Measurements from ENCODE around the gene ABHD17B. TPM values are rescaled to one million over a fixed set of nuclear protein-coding genes. Genes with fewer than 3 reads are reported as not detected.

ABHD17B gene
- total RNA-seq, 1 experiment from 2014 or later: 12.0 TPM

- DNase-seq (ENCODE audit: low read depth): no peak
Measured at GRCh38 chr9:71878327-71879274, 32.4 kb downstream of the ABHD17B start.

DNA sequence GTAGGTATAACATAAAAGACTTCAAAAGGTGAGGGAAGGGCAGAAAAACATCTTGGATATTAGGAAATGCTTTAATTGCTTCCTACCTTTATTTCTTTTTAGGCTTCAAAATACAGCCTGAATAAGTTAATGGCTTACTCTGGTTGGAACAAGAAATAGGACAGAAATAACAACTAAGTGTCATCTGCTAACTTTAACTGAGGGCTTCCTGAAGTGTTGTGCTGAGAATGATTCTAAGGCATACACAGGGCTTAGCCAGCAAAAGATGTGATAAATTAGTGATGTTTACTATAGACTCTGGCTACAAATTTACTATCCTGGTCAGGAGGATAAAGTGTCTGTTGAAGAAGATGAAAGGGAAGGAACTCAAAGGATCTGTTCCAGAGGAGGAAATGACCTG lies 34.2 kb downstream of the ABHD17B start:
- no peak for DNase-seq (ENCODE audit: low read depth)

DNA sequence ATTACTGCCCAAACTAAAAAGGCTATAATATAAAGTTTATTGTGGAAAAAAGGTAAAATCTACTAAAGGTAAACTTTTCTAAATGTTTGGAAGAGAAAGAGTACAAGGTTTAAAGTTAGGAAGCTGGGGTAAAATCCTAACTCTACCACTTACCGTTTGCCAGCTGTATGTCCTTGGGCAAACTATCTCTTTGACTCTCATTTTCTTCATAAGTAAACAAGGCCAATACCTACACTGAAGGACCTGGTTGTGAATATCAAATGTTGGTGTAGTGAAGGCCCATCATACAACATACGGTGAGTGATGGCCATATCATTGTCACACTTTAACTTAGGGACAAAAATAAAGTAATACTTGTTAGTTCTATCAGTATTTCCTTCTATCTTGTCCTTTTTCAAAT lies 34.9 kb downstream of the ABHD17B start:
- no peak for DNase-seq (ENCODE audit: low read depth)

GRCh38 chr9:71875345-71875744 lies 35.6 kb downstream of the ABHD17B start:
- no peak for DNase-seq (ENCODE audit: low read depth)

DNA sequence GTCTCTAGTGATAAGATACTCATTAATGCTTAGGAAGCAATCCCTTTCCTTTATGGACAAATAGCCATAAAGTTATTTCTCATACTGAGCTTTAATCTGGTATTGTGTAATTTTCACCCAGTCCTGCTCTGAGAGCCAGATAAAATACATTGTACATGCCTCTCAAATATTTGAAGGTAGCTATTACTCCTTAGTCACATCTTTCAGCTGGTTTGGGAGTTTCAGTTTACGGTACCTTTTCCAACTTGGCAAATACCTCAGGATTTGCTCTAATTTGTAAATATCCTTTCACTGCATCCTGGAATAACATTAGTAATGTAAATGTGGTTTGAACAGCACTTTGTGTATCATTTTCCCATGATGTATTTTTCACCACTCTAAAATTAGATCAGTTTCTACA lies 47.4 kb downstream of the ABHD17B start:
- no peak for DNase-seq (ENCODE audit: low read depth)

DNA sequence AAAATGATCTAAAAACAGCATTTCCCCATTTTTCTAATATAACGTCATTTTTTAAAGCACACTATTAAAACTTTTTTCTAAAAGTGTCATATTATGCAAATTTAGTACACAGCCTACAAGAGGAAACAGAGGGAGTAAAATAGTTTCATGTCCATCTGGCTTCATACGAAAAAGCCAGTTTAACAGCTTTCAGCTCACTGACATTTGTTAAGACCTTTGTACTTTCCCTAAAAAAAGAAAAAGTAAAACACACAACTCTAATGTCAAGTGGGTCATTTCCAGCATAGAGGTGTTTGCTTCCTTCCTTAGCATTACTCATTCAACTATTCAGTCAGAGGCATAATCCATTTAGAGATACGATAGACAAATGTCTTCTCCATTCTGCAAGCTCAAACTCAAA lies 49.4 kb downstream of the ABHD17B start:
- DNase-seq (ENCODE audit: low read depth): no peak

- DNase-seq (ENCODE audit: low read depth): no peak
Measured at GRCh38 chr9:71859939-71860338, 51.1 kb downstream of the ABHD17B start.

DNA sequence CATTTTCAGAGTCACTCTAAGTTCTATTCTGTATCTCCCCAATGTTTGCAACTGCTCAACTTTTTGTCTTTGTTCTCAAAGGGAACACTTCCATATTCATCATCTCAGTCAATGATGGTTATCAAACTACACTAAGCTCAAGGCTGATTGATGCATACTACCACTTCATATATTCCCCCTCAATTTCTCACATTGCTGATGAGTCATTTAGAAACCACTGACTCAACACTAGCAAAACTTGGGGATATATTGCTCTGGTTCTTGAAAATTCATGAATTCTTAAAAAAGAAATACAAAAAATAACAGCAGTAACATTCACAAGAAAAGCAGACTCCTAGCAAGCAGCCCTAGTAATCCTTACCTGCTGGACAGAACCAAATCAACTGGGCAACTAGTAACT lies 52.2 kb downstream of the ABHD17B start:
- peak; percentile 18 for DNase-seq (ENCODE audit: low read depth)

DNA sequence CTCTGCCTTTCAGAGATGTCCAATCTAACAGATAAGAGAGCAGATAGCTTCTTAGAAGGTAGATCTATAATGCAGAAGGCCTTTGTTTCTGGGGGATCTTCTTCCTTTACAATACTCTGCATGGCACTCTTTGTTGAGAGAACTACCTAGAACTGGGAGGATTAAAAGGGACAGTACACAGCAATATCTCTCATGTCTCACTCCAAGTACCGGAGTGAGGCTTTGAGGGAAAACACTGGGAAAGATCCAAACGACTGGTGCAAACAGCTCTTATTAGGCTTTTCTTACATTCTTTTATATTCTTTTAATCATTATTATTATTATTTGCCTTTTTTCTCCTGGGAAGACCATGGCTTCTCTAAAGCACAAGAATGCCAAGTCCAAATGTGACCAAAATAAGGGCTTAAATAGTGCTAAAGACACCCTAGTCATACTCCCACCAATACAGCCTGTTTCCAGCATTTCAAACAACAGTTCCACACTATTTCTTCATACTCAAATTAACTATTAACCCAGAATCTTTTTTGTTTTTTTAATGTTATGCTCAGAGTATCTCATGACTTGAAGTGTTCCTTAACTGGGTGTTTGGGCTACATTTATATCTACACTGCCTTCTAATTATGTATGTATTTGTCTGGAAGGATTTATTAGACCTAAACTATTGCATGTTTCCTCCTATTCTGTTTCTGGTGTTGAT lies 52.7 kb downstream of the ABHD17B start:
- no peak for DNase-seq (ENCODE audit: low read depth)

- no peak for DNase-seq (ENCODE audit: low read depth)
Measured at GRCh38 chr9:71857159-71857558, 53.8 kb downstream of the ABHD17B start.

GRCh38 chr9:71854811-71855210 lies 56.2 kb downstream of the ABHD17B start:
- DNase-seq (ENCODE audit: low read depth): no peak

- DNase-seq (ENCODE audit: low read depth): no peak
Measured at GRCh38 chr9:71853084-71853483, 57.9 kb downstream of the ABHD17B start.

GRCh38 chr9:71850996-71851395 lies 60.0 kb downstream of the ABHD17B start:
- DNase-seq (ENCODE audit: low read depth): no peak

DNA sequence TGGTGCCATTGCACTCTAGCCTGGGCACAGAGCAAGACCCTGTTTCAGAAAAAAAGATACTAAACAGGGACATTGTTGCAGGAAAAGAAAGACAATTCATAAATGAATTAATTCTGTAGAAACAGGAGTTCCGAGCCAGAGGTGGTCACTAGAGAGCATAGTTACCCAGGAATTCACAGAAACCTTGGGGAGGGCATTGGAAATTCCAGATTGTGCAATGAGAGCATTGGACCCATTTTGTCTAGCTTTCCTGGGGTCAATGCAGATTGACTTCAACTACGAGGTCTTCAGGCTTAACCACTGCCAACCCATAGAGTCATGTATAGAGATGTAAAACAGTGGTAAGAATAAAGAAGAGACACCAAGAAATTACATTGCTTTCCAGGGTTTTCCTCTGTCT lies 63.1 kb downstream of the ABHD17B start:
- no peak for DNase-seq (ENCODE audit: low read depth)

GRCh38 chr9:71844808-71845207 lies 66.2 kb downstream of the ABHD17B start:
- no peak for DNase-seq (ENCODE audit: low read depth)

DNA sequence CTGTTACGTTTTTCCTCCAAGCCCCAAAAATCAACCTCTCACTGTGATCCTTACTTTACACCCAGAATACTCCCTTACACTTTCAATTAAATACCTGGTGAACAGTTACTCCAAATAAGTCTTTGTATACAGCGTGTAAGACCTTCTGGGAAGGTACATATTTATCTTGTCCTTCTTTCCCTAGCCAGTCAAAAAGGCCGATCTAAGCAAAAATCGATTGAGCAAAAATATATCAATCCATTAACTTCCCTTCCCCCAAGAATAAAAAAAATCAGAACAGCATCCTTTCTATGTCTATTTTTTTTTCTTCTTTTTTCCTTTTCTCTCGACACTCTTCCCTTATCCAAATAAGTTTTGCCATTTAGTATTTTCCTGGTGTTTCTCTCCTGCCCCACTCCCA lies 71.3 kb downstream of the ABHD17B start:
- no peak for DNase-seq (ENCODE audit: low read depth)

- DNase-seq (ENCODE audit: low read depth): no peak
Measured at GRCh38 chr9:71835596-71835995, 75.4 kb downstream of the ABHD17B start.

DNA sequence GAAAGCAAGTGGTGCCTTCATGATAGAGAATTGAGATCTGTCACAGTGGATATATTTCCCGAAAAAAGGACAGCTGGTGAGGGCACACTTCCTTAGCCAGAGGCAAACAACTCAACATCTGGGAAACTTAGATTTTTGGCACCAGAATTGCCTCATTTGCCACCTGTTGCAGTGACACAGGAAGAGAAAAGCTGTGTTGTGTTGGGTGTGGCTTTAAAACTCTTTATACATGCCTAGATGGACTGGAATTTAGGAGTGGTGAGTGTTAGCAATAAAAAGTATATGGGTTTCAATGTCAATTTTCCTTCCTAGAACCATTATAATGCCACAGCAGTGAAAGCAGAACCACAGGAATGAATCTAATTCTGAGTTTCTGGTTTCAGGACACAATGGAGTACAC lies 80.1 kb downstream of the ABHD17B start:
- peak; percentile 5 for DNase-seq (ENCODE audit: low read depth)

GRCh38 chr9:71830153-71830552 lies 80.8 kb downstream of the ABHD17B start:
- no peak for DNase-seq (ENCODE audit: low read depth)

- DNase-seq (ENCODE audit: low read depth): no peak
Measured at GRCh38 chr9:71826279-71826678, 84.7 kb downstream of the ABHD17B start.

GRCh38 chr9:71824257-71824656 lies 86.7 kb downstream of the ABHD17B start:
- DNase-seq (ENCODE audit: low read depth): no peak

DNA sequence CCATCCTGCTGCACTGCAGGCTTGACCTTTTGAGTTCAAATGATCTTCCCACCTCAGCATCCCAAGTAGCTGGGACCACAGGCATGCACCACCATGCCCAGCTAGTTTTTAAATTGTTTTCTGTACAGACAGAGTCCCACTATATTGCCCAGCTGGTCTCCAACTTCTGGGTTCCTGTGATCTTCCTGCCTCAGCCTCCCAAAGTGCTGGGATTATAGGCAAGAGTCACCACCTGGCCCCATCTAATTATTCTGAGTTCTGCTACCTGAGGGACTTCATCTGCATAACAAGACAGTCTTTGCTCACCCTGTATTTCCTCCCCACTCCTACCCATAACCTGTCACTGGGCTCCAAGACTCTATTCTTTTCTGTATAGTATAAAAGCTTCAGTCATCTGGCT lies 88.1 kb downstream of the ABHD17B start:
- no peak for DNase-seq (ENCODE audit: low read depth)

DNA sequence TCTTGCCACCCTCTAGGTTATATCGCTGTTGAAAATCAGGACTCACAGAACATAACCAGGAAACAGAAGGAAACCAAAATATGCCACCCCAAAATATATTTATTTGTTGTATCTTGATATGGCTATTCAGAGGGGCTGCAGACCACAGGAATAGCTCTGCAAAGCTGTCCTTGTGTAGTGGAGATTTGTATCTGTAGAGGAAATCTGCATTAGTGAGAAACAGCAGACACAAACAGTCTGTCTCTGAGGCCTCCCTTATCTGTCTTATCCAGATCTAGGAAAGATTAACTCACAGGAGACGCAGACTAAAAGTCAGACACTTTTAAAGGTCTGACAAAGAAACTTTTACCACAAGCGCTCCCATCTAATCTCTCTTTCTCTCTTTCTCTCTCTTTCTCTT lies 88.5 kb downstream of the ABHD17B start:
- DNase-seq (ENCODE audit: low read depth): no peak
